Measurements from ENCODE around the gene NECTIN1. TPM values are rescaled to one million over a fixed set of nuclear protein-coding genes. Genes with fewer than 3 reads are reported as not detected.

Gene NECTIN1
- total RNA-seq, 4 donors from 2014 or later: 2.2 to 4.3 (median 2.5) TPM

DNA sequence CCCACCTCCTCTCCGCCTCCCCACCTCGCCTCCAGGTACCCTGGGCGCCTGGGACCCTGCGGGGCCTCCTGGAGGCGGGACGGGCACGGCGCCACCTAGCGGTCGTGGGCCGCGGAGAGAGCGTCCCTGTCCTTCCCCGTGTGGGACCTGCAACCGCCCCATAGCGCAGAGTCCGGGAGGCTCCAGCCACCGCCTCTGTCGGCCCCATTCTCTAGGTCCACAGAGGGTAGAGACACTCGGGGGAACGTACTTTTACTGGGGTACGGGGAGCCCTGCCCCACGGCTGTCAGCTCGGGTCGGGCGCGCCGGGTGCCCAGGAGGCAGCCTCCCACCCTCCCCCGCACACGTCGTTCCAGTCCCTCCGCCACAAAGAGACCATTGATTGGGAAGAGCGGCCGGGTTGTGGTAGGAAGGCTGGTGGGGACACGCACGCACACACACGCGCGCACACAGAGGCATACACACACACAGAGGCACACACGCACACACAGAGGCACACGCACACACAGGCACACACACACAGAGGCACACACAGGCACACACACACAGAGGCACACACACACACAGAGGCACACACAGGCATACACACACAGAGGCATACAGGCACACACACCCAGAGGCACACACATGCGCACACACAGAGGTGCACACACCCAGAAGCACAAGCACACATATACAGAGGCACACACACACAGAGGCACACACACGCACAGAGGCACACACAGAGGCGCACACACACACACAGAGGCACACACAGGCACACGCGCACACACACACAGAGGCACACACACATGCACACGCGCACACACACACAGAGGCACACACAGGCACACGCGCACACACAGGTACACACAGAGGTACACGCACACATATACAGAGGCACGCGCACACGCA is 12.6 kb upstream of the NECTIN1 start:
- ATAC-seq (ENCODE audit: low FRiP score) (no peak), DNase-seq (ENCODE audit: low spot score) (no peak)
- TF ChIP-seq, protein P1, sequence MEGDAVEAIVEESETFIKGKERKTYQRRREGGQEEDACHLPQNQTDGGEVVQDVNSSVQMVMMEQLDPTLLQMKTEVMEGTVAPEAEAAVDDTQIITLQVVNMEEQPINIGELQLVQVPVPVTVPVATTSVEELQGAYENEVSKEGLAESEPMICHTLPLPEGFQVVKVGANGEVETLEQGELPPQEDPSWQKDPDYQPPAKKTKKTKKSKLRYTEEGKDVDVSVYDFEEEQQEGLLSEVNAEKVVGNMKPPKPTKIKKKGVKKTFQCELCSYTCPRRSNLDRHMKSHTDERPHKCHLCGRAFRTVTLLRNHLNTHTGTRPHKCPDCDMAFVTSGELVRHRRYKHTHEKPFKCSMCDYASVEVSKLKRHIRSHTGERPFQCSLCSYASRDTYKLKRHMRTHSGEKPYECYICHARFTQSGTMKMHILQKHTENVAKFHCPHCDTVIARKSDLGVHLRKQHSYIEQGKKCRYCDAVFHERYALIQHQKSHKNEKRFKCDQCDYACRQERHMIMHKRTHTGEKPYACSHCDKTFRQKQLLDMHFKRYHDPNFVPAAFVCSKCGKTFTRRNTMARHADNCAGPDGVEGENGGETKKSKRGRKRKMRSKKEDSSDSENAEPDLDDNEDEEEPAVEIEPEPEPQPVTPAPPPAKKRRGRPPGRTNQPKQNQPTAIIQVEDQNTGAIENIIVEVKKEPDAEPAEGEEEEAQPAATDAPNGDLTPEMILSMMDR (IDR thresholded peaks at IDR 0.05): no peak

DNA sequence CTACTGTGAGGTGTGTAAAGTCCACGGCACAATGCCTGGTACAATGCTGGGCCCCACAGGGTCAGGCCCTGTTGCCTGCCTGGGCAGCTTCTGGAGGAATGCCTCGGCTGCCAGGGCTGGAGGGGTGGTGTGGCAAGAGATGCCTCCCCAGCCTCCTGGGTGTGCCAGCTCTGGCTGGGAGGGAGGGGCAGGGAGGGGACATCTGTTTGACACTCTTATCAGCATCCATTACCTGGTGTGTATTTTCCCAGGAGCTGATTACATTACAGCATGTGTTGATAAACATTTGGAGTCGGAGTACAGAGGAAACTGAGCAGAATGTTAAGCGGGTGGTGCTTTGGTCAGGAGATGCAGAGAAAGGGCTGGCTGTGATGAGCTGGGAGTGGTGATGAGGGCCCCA is 11.0 kb upstream of the NECTIN1 start:
- TF ChIP-seq, protein P1 (IDR thresholded peaks at IDR 0.05): no peak
- DNase-seq (ENCODE audit: low spot score) (no peak), ATAC-seq (ENCODE audit: low FRiP score) (no peak)

DNA sequence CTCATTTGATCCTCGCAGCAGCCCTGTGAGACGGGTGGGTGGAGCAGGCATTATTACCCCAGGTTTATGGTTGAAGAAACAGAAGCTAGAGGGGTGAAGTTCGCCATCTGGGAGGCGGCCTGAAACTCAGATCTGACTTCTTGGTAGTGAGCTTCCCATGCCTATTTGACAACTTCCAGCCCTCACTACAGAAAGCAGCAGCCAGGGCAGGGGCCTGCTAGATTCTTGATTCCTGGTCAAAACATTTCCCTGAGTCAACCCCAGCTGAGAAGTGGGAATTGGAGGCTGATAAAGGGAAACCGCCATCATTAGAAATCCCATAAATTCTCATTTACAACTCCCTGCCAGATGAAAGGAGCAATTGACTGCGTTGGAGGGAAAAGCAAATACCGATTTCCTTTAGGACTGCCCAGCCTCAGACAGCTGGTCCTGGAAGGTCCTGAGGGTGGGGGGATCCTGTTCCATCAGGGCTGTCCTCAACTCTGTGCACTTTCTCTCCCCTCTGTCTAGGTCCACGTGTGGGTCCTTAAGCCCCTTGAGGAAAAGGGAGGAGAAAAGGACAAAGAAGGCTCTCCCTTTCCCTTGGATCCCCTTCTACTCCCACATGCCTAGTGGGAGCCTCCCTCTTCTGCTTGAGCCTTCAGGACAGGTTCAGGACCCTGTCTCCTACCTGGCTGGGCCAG is 10.2 kb upstream of the NECTIN1 start:
- TF ChIP-seq, protein P1 (IDR thresholded peaks at IDR 0.05): no peak
- no peak for DNase-seq (ENCODE audit: low spot score)
- no peak for ATAC-seq (ENCODE audit: low FRiP score)

DNA sequence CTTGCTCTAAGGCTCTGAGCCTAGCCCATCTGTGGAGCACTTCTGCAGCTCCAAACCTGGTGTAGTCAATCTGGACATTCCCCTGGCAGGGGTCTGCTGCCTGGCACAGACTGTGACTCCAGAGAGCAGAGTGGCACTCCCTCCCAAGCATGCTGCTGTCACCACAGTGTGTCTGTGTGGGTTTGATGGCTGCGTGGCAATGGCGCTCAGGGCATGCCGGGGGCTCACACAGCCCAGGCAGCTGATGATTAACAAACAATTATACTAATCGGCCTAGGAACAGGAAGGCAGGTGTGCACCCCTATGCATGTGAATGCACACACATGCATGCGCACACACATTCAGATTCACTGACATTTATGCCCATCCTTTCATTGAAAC is 9.0 kb upstream of the NECTIN1 start:
- TF ChIP-seq, protein P1 (IDR thresholded peaks at IDR 0.05): no peak
- DNase-seq (ENCODE audit: low spot score) (no peak), ATAC-seq (ENCODE audit: low FRiP score) (no peak)

DNA sequence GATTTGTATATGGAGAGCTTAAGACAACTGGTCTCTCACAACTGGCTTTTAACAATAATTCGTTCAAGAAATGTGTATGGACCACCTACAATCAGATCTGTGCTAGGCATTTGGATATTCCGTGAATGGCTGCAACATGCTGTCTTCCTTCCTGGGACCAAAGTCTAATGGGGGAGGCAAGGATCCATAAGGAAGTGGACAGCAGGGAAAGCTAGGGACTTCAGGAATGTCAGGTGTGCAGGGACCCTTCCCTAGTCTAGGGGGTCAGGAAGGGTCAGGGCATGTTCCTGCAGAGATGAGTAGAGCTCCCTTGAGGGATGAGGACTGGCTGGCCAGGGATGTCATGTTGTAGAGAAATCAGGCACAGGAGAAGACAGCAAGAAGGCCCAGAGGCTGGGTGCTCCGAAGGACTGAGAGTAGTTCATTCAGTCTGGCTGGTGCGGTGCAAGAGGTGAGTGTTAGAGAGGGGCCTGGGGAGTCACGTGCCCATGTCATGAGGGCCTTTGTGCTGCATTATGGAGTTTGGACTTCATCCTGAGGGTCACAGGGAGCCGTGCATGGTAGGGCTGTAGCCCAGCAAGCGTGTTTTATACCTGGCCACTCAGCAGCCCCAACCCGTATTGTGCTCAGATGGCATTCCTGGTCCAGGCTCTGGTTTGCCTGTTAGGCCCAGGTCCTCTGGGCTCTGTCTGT is 8.5 kb upstream of the NECTIN1 start:
- TF ChIP-seq, protein P1 (IDR thresholded peaks at IDR 0.05): no peak
- ATAC-seq (ENCODE audit: low FRiP score) (no peak), DNase-seq (ENCODE audit: low spot score) (no peak)

DNA sequence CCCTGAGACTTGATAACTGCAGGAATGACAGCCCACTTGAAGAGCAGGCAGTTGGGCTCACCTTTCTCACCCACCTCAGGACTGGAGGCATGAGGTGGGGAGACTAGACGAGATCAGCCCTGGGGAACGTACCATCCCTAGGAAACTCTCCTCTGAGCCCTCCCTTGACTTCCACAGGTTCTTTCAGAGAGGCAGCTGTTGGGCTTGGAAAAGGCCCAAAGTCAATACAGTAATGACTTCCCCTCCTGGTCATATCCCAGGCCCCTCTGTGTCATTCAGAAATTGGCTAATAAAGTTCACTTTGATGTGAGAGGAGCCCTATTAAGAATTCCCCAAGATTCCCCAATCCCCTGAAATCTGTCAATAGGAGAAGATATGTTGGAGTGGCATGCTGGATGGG is 5.8 kb upstream of the NECTIN1 start:
- DNase-seq (ENCODE audit: low spot score): no peak
- TF ChIP-seq, protein P1 (IDR thresholded peaks at IDR 0.05): no peak
- ATAC-seq (ENCODE audit: low FRiP score): no peak

All from omental fat pad (tissue), 4 donors.